ENCODE data around the gene TMEM183A.
A peak's percentile ranks its signal among the peaks of the same experiment; 100 is the strongest.

TMEM183A gene

GRCh38 chr1:203045821-203046594, 38.8 kb downstream of the TMEM183A start:
- peak in 2 of 4 experiments; percentile 27 to 45 for DNase-seq

- peak; percentile 51 to 85 (median 76) for DNase-seq
Measured at GRCh38 chr1:203046984-203047630, 39.9 kb downstream of the TMEM183A start.

- DNase-seq = no peak
Measured at GRCh38 chr1:203048086-203048485, 40.9 kb downstream of the TMEM183A start.

- no peak for DNase-seq
Measured at GRCh38 chr1:203048555-203049051, 41.4 kb downstream of the TMEM183A start.

GRCh38 chr1:203049077-203049476, 41.9 kb downstream of the TMEM183A start:
- no peak for DNase-seq

- no peak for DNase-seq
Measured at GRCh38 chr1:203049576-203050180, 42.5 kb downstream of the TMEM183A start.

- DNase-seq = peak; percentile 54 to 70 (median 64)
Measured at GRCh38 chr1:203050826-203051225, 43.7 kb downstream of the TMEM183A start.

- DNase-seq = no peak
Measured at GRCh38 chr1:203051841-203052324, 44.7 kb downstream of the TMEM183A start.

GRCh38 chr1:203052601-203053000, 45.4 kb downstream of the TMEM183A start:
- no peak for DNase-seq

GRCh38 chr1:203054184-203054583, 47.0 kb downstream of the TMEM183A start:
- no peak for DNase-seq

- no peak for DNase-seq
Measured at GRCh38 chr1:203054642-203055041, 47.5 kb downstream of the TMEM183A start.

- DNase-seq = no peak
Measured at GRCh38 chr1:203055161-203055799, 48.1 kb downstream of the TMEM183A start.

- no peak for DNase-seq
Measured at GRCh38 chr1:203056012-203056411, 48.8 kb downstream of the TMEM183A start.

- no peak for DNase-seq
Measured at GRCh38 chr1:203056516-203056915, 49.3 kb downstream of the TMEM183A start.

GRCh38 chr1:203057911-203058675, 50.9 kb downstream of the TMEM183A start:
- DNase-seq = peak; percentile 51 to 80 (median 74)

- peak; percentile 38 to 68 (median 63) for DNase-seq
Measured at GRCh38 chr1:203058676-203058935, 51.4 kb downstream of the TMEM183A start.

GRCh38 chr1:203059485-203059884, 52.3 kb downstream of the TMEM183A start:
- DNase-seq = peak; percentile 34 to 63 (median 61)

- no peak for DNase-seq
Measured at GRCh38 chr1:203060115-203060514, 52.9 kb downstream of the TMEM183A start.

GRCh38 chr1:203063287-203063686, 56.1 kb downstream of the TMEM183A start:
- DNase-seq = peak in 1 of 4 experiments; percentile 29

GRCh38 chr1:203065191-203065590, 58.0 kb downstream of the TMEM183A start:
- DNase-seq = no peak

GRCh38 chr1:203065986-203066385, 58.8 kb downstream of the TMEM183A start:
- no peak for DNase-seq

- no peak for DNase-seq
Measured at GRCh38 chr1:203066965-203067364, 59.8 kb downstream of the TMEM183A start.
